ENCODE measurements around the gene EMILIN3.

EMILIN3 gene

GRCh38 chr20:41361757-41362747, 4.6 kb downstream of the EMILIN3 start:
- no peak for DNase-seq

GRCh38 chr20:41360831-41361756, 5.5 kb downstream of the EMILIN3 start:
- no peak for DNase-seq

GRCh38 chr20:41359541-41360011, 7.0 kb downstream of the EMILIN3 start:
- no peak for DNase-seq

GRCh38 chr20:41358717-41359116, 7.9 kb downstream of the EMILIN3 start:
- DNase-seq: no peak

GRCh38 chr20:41358230-41358629, 8.4 kb downstream of the EMILIN3 start:
- DNase-seq: no peak

- DNase-seq: no peak
Observed at GRCh38 chr20:41357424-41358163, 9.0 kb downstream of the EMILIN3 start.

- DNase-seq: no peak
Observed at GRCh38 chr20:41356951-41357350, 9.7 kb downstream of the EMILIN3 start.

- no peak for DNase-seq
Observed at GRCh38 chr20:41355598-41356203, 10.9 kb downstream of the EMILIN3 start.

- no peak for DNase-seq
Observed at GRCh38 chr20:41355192-41355591, 11.4 kb downstream of the EMILIN3 start.

- no peak for DNase-seq
Observed at GRCh38 chr20:41353530-41353929, 13.1 kb downstream of the EMILIN3 start.

GRCh38 chr20:41352666-41353065, 14.0 kb downstream of the EMILIN3 start:
- no peak for DNase-seq

- no peak for DNase-seq
Observed at GRCh38 chr20:41352106-41352505, 14.5 kb downstream of the EMILIN3 start.

GRCh38 chr20:41350408-41350962, 16.1 kb downstream of the EMILIN3 start:
- DNase-seq: no peak

- DNase-seq: no peak
Observed at GRCh38 chr20:41349943-41350342, 16.7 kb downstream of the EMILIN3 start.

- DNase-seq: no peak
Observed at GRCh38 chr20:41349266-41349665, 17.4 kb downstream of the EMILIN3 start.

GRCh38 chr20:41348430-41349172, 18.0 kb downstream of the EMILIN3 start:
- DNase-seq: no peak

GRCh38 chr20:41347523-41348429, 18.8 kb downstream of the EMILIN3 start:
- no peak for DNase-seq

- no peak for DNase-seq
Observed at GRCh38 chr20:41345729-41346067, 20.9 kb downstream of the EMILIN3 start.

- no peak for DNase-seq
Observed at GRCh38 chr20:41344938-41345728, 21.5 kb downstream of the EMILIN3 start.
